PC-9 (cell line): Measurements from ENCODE around the gene ZMIZ1.

Experiments
- CTCF ChIP-seq: fragments of 200-600 bp; sonication (generic); conservative IDR thresholded peaks from 2 replicates; pipeline ENCODE4 v1.6.1; 2017; ENCODE audit warnings: mixed run types, antibody characterized with exemption, mild to moderate bottlenecking, moderate library complexity
- EZH2 ChIP-seq: fragments of 200-600 bp; sonication (generic); IDR thresholded peaks from 2 replicates; pipeline ENCODE4 v1.8.0; 2017; ENCODE audit warnings: antibody characterized with exemption, low read depth

DNA sequence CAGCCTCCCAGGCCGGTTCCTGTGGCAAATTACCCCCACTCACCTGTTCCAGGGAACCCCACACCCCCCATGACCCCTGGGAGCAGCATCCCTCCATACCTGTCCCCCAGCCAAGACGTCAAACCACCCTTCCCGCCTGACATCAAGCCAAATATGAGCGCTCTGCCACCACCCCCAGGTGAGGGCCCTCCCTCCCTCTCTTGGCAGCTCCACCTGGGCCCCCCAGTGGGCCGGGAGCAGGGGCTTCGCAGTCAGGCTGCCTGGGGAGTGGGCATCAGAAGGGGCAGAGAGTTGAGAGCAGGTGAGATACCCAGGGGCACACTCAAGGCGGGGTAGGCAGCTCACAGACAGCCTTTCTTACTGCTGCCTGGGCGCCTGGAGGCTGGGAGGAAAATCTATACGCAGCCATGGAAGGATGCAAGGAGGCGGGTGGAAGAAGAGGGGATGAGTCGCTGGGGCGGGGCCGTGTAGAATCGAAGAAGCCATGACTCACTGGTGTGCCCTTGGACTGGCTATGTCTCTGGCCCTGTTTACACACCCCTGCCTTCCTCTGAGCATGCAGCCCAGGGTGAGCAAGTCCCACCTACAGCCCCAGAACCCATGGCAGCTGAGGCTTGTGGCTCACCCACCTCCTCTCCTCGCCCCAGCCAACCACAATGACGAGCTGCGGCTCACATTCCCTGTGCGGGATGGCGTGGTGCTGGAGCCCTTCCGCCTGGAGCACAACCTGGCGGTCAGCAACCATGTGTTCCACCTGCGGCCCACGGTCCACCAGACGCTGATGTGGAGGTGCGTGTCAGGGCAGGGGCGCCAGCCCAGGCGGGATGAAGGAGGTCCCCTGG is 229.9 kb downstream of the ZMIZ1 start:
- no peak for TF ChIP-seq CTCF
- TF ChIP-seq EZH2 = no peak
